Stimulated activated naive CD8-positive, alpha-beta T cell treated with anti-CD3 and anti-CD28 coated beads, Interleukin-15, amount 100 ng/mL, for 72 hours (primary cell): ENCODE data around the gene NRXN3.
"Not testable (repeated sequence)": the region's sequence is repeated elsewhere in the genome, so short reads cannot be mapped to it uniquely, and the experiment has no call there.

Experiments used
- ATAC-seq: fragments of 150-1000 bp; cut with Tn5 transposase; 2 replicates; pipeline ENCODE4 v1.10.0; 2021; ENCODE audit warnings: mild to moderate bottlenecking, moderate library complexity
- DNase-seq, 2 donors: peaks; one replicate each; pipeline ENCODE4 v3.0.0; 2021 to 2022
- H3K27ac Mint-ChIP-seq, 2 donors: one replicate each; pipeline ENCODE4 v1.8.0; 2022; ENCODE audit warnings: mild to moderate bottlenecking in 2 of 2, mixed read lengths in 2 of 2, moderate library complexity in 2 of 2
- H3K27me3 Mint-ChIP-seq: one replicate; pipeline ENCODE4 v1.8.0; 2022; ENCODE audit warnings: mixed read lengths
- H3K4me1 Mint-ChIP-seq: one replicate; pipeline ENCODE4 v1.8.0; 2022; ENCODE audit warnings: mild to moderate bottlenecking, mixed read lengths
- H3K4me3 Mint-ChIP-seq, 2 donors: one replicate each; pipeline ENCODE4 v1.8.0; 2022; ENCODE audit warnings: mild to moderate bottlenecking in 2 of 2, mixed read lengths in 2 of 2, moderate library complexity in 1 of 2
- H3K9me3 Mint-ChIP-seq, 2 donors: one replicate each; pipeline ENCODE4 v1.8.0; 2022; ENCODE audit warnings: mixed read lengths in 2 of 2

The NRXN3 gene

DNA sequence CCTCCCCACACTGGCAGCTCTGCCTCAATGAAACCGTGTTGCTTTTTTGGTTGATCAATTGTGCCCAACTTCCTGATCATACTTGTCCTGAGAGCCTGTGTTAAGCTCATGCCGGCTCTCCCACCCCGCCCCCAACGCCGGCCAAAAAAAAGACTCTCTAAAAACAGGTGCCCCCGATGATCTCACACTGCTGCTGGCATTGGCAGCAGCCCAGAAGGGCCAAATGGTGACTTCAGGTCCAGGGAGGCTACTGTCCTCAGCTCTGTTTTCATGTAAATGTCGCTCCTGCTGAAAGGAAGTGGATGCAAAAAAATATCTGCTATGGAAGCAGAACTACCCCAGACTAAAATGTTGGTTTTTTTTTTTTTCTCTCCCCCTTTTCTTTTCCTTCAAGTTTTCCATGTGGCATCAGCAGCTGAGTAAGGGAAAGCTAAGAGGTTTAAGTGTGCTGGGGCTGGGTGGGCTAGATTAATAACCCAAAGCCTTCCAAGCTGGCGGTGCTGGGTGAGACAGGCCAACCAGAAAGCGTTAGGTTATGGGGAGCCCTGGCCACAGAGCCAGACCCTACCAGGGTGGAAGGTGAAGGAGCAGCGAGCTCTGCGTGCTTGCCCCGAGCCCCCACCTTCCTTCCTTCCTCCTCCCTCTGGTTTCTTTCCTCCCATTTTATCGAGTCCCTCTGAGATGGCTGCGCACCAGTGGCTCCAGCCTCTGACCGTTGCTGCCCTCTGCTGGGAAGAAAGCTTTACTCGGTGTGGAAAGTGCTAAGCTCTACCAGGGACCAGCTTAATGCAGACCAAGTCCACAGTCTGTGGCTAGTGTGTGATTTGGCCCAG lies 396.1 kb downstream of the NRXN3 start:
- Mint-ChIP-seq H3K27ac (peak overlapping the region in 1 of 2 donors; percentile 77), H3K4me1 (peaks cover 8% of the 10 kb centered on the region), H3K27me3 (peaks cover 6% of the 10 kb centered on the region), H3K4me3 (peak overlapping the region in 1 of 2 donors; percentile 13), H3K9me3 (no peaks in the 10 kb centered on the region)
- DNase-seq (peak; percentile 60 to 70), ATAC-seq (peak; percentile 91)

DNA sequence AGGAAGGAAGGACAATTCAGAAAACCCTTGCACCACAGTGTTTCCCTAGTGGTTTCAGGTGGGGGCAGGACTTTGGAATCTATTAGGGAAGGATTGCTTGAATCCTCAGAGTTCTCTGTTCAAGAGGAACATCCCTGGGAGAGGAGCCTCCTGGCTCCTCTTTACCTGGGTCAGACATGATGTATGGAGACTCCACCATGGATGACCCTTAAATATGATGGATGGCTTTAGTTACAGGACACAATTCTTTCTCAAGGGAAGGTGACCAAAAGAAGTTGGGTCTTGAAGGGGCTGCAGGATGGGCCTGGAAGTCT lies 396.6 kb downstream of the NRXN3 start:
- H3K27ac Mint-ChIP-seq = peak overlapping the region in 1 of 2 donors; percentile 7
- ATAC-seq = peak; percentile 31

GRCh38 chr14:78567343-78567742 lies 397.2 kb downstream of the NRXN3 start:
- H3K4me3 Mint-ChIP-seq = no peak overlapping the region
- peaks cover 6% of the 10 kb centered on the region for H3K27me3 Mint-ChIP-seq
- ATAC-seq (no peak), DNase-seq (no peak)
- no peak overlapping the region for H3K27ac Mint-ChIP-seq
- H3K9me3 Mint-ChIP-seq = no peaks in the 10 kb centered on the region
- H3K4me1 Mint-ChIP-seq = peaks cover 8% of the 10 kb centered on the region

More for the DNA sequence above, 396.6 kb downstream of the NRXN3 start:
- Mint-ChIP-seq H3K4me3 (no peak overlapping the region), H3K9me3 (no peaks in the 10 kb centered on the region), H3K4me1 (peaks cover 8% of the 10 kb centered on the region), H3K27me3 (peaks cover 6% of the 10 kb centered on the region)
- no peak for DNase-seq

GRCh38 chr14:78573736-78574135 lies 403.6 kb downstream of the NRXN3 start:
- H3K9me3 Mint-ChIP-seq = peaks cover 14 to 22% of the 10 kb centered on the region in 2 donors
- H3K4me1 Mint-ChIP-seq, H3K4me3 Mint-ChIP-seq, ATAC-seq, DNase-seq, H3K27me3 Mint-ChIP-seq, H3K27ac Mint-ChIP-seq: not testable (repeated sequence)

DNA sequence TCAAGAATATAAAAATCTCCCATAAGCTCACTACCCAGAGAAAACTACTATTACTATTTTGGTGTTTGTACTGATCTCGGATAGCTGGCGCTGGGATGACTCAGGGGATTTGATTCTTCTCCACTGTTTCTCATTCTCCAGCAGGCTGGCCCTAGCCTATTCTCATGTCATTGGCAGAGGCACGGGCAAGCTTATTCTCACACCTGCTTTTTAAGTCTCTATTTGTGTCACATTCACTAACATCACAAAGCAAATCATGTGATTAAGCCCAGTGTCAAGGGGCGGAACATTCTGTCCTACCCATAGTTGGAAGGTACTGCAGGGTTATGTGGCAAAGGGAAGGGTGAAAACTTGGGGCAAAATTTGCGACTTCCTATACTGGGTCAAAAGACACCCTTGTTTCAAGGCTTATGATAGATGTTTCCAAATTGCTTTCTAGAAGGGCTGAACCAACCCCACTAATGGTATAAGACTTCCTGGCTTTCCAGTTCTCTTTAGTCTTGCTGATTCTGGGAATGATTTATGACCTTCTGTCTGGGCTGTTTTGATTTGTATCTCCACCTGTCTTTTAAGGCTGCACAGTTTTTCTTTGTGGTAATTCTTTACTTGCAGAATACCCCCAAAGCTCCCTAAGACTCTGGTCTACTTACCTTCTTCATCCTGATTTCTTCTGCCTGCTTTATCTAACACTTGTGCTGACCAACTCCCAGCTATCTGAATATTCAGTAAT lies 406.4 kb downstream of the NRXN3 start:
- ATAC-seq (no peak), DNase-seq (no peak)
- Mint-ChIP-seq H3K27me3 (peaks cover 6% of the 10 kb centered on the region), H3K4me1 (no peaks in the 10 kb centered on the region), H3K4me3 (no peak overlapping the region), H3K9me3 (peaks cover 14 to 22% of the 10 kb centered on the region in 2 donors), H3K27ac (no peak overlapping the region)

GRCh38 chr14:78581229-78581628 lies 411.1 kb downstream of the NRXN3 start:
- Mint-ChIP-seq H3K4me3 (no peak overlapping the region), H3K4me1 (no peaks in the 10 kb centered on the region), H3K9me3 (no peaks in the 10 kb centered on the region), H3K27me3 (peaks cover 13% of the 10 kb centered on the region), H3K27ac (no peak overlapping the region)
- DNase-seq (no peak), ATAC-seq (no peak)

DNA sequence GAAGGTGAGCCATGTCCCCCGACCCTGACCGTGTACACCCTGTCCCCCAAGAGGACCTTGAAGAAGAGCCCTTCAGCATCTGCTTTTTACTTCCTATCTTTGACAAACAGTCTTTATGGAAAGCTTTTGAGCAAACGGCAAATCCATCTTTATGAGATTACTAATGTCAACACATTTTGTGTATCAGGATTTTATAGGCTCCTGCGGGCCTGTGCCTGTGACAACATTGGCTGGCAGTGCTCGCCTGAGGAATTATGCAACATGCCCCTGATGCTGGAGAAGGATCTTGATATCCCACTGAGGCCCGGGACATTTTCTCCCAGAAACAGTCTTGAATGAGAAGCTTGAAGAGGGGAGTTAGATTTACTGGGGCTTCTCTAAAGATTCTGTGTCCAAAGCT lies 416.5 kb downstream of the NRXN3 start:
- peaks cover 13% of the 10 kb centered on the region for H3K27me3 Mint-ChIP-seq
- ATAC-seq (no peak), DNase-seq (no peak)
- no peaks in the 10 kb centered on the region for H3K4me1 Mint-ChIP-seq
- no peak overlapping the region for H3K4me3 Mint-ChIP-seq
- H3K9me3 Mint-ChIP-seq = no peaks in the 10 kb centered on the region
- H3K27ac Mint-ChIP-seq = no peak overlapping the region

GRCh38 chr14:78588906-78589305 lies 418.7 kb downstream of the NRXN3 start:
- no peak for DNase-seq
- Mint-ChIP-seq H3K27me3 (peaks cover 13% of the 10 kb centered on the region), H3K4me3 (no peak overlapping the region), H3K9me3 (no peaks in the 10 kb centered on the region), H3K27ac (no peak overlapping the region), H3K4me1 (no peaks in the 10 kb centered on the region)
- ATAC-seq = no peak

- Mint-ChIP-seq H3K4me3 (no peak overlapping the region), H3K4me1 (no peaks in the 10 kb centered on the region), H3K27ac (no peak overlapping the region), H3K9me3 (no peaks in the 10 kb centered on the region), H3K27me3 (peaks cover 7% of the 10 kb centered on the region)
- ATAC-seq = no peak
- DNase-seq = no peak
These were observed 422.5 kb downstream of the NRXN3 start for GRCh38 chr14:78592616-78593219.

DNA sequence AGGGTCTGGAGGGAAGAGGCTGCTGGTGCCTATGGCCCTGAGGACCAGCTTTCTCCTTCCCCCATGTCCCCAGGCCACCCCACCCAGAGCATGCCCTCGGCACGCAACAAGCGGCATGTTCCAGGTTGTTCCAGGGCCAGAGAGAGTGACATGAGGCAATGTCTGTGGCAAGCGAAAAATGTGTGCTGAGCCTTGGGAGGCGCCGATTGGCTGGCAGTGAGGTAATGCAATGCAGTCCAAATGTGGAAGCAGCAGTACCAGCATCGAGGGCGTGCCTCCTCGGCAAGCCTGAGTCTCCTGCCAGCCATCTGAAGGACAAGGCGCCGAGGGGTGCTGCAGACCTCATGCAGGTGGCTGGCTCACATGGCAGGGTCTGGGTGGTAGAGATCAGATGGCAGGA lies 423.8 kb downstream of the NRXN3 start:
- ATAC-seq (no peak), DNase-seq (no peak)
- H3K4me1 Mint-ChIP-seq = no peaks in the 10 kb centered on the region
- H3K4me3 Mint-ChIP-seq = no peak overlapping the region
- H3K9me3 Mint-ChIP-seq = no peaks in the 10 kb centered on the region
- peaks cover 19% of the 10 kb centered on the region for H3K27me3 Mint-ChIP-seq
- H3K27ac Mint-ChIP-seq = no peak overlapping the region

DNA sequence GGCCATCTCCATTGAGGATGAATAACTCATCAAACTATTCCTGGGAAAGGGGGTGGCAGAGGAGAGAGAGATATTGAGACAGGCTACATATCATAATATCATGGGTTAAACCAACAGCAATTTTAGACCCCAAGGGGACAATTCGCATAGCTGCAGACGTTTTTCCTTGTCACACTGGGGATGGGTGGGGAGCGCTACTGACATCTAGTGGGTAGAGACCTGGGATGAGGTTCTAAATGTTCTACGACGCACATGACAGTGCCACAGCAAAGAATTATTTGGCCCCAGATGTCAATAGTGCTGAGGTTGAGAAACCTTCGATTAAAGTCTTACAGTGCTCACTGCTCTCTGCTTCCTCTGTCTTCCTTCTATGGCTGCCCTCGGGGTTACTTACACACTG lies 425.6 kb downstream of the NRXN3 start:
- H3K27me3 Mint-ChIP-seq = peaks cover 13% of the 10 kb centered on the region
- no peaks in the 10 kb centered on the region for H3K9me3 Mint-ChIP-seq
- DNase-seq (no peak), ATAC-seq (no peak)
- H3K4me3 Mint-ChIP-seq = no peak overlapping the region
- no peak overlapping the region for H3K27ac Mint-ChIP-seq
- no peaks in the 10 kb centered on the region for H3K4me1 Mint-ChIP-seq

- H3K4me3 Mint-ChIP-seq = no peak overlapping the region
- H3K27me3 Mint-ChIP-seq = peaks cover 13% of the 10 kb centered on the region
- no peak overlapping the region for H3K27ac Mint-ChIP-seq
- peak; percentile 32 to 38 for DNase-seq
- ATAC-seq = peak; percentile 86
- H3K9me3 Mint-ChIP-seq = no peaks in the 10 kb centered on the region
- no peaks in the 10 kb centered on the region for H3K4me1 Mint-ChIP-seq
These were observed 428.1 kb downstream of the NRXN3 start for GRCh38 chr14:78598046-78598920.

GRCh38 chr14:78605025-78605762 lies 435.0 kb downstream of the NRXN3 start:
- no peak overlapping the region for H3K4me3 Mint-ChIP-seq
- peaks cover 11% of the 10 kb centered on the region for H3K27me3 Mint-ChIP-seq
- DNase-seq = no peak
- ATAC-seq = no peak
- no peaks in the 10 kb centered on the region for H3K4me1 Mint-ChIP-seq
- no peak overlapping the region for H3K27ac Mint-ChIP-seq
- no peaks in the 10 kb centered on the region for H3K9me3 Mint-ChIP-seq

GRCh38 chr14:78605897-78606500 lies 435.8 kb downstream of the NRXN3 start:
- H3K4me1 Mint-ChIP-seq = no peaks in the 10 kb centered on the region
- H3K9me3 Mint-ChIP-seq = no peaks in the 10 kb centered on the region
- DNase-seq (no peak), ATAC-seq (no peak)
- H3K27ac Mint-ChIP-seq = peak overlapping the region in 1 of 2 donors; percentile 12
- H3K4me3 Mint-ChIP-seq = no peak overlapping the region
- H3K27me3 Mint-ChIP-seq = peaks cover 17% of the 10 kb centered on the region
